DND-41 (cell line): Measurements from ENCODE around the gene MFSD6.

ENCODE experiments used
- ATAC-seq: fragments of 200-7000 bp; cut with Tn5 transposase; 3 replicates; pipeline ENCODE4 v1.9.1; 2021; ENCODE audit warnings: low read depth; ENCODE audit not compliant: insufficient read depth
- DNase-seq: peaks from one replicate; pipeline ENCODE4 v3.0.0-alpha.2; 2020
- H2AFZ ChIP-seq: 2 replicates; pipeline ENCODE4 v1.6.0; 2012; ENCODE audit warnings: low read depth, low read length
- H3K27ac ChIP-seq: 2 replicates; pipeline ENCODE4 v1.5.1; 2012; ENCODE audit warnings: low read length, inconsistent platforms
- H3K27me3 ChIP-seq: fragments of 200-600 bp; sonication (generic); 2 replicates; pipeline ENCODE4 v1.6.0; 2012; ENCODE audit warnings: low read length, mild to moderate bottlenecking, inconsistent platforms; ENCODE audit not compliant: insufficient read depth, poor library complexity
- H3K36me3 ChIP-seq: 2 replicates; pipeline ENCODE4 v1.5.1; 2012; ENCODE audit warnings: low read length, inconsistent platforms; ENCODE audit not compliant: insufficient read depth
- H3K4me1 ChIP-seq: 2 replicates; pipeline ENCODE4 v1.5.1; 2012; ENCODE audit warnings: mild to moderate bottlenecking, low read length; ENCODE audit not compliant: insufficient read depth
- H3K4me2 ChIP-seq: 2 replicates; pipeline ENCODE4 v1.6.0; 2012; ENCODE audit warnings: mild to moderate bottlenecking, moderate library complexity, low read length, inconsistent platforms; ENCODE audit not compliant: insufficient read depth
- H3K4me3 ChIP-seq, 2 experiments: fragments of 200-600 bp in 1 of 2; shearing (Covaris generic) in 1 of 2; 2 replicates each; pipeline ENCODE4 v1.5.1; 2012 to 2016; ENCODE audit warnings: inconsistent platforms in 2 of 2, low read length in 2 of 2, mild to moderate bottlenecking in 2 of 2, low read depth in 1 of 2, moderate library complexity in 1 of 2
- H3K79me2 ChIP-seq: 2 replicates; pipeline ENCODE4 v1.6.0; 2012; ENCODE audit warnings: low read length, inconsistent platforms; ENCODE audit not compliant: insufficient read depth
- H3K9ac ChIP-seq: 2 replicates; pipeline ENCODE4 v1.6.0; 2012; ENCODE audit warnings: low read depth, mild to moderate bottlenecking, inconsistent platforms, low read length, moderate library complexity
- H3K9me3 ChIP-seq: 2 replicates; pipeline ENCODE4 v1.5.1; 2012; ENCODE audit warnings: low read length, moderate library complexity, mild to moderate bottlenecking, inconsistent platforms; ENCODE audit not compliant: insufficient read depth, severe bottlenecking
- H4K20me1 ChIP-seq: 2 replicates; pipeline ENCODE4 v1.6.0; 2012; ENCODE audit warnings: low read length; ENCODE audit not compliant: insufficient read depth
- EZH2 ChIP-seq: IDR thresholded peaks from 3 replicates; pipeline ENCODE4 v1.6.1; 2012; ENCODE audit warnings: borderline replicate concordance, low read depth, mild to moderate bottlenecking, moderate library complexity, low read length, inconsistent platforms; ENCODE audit not compliant: severe bottlenecking
- TF ChIP-seq, protein P1 (sequence below): IDR thresholded peaks from 2 replicates; pipeline ENCODE4 v1.5.1; 2012; ENCODE audit warnings: borderline replicate concordance, low read length, moderate library complexity, mild to moderate bottlenecking; ENCODE audit not compliant: poor library complexity, severe bottlenecking; ENCODE audit errors: extremely low read depth

MFSD6 gene

DNA sequence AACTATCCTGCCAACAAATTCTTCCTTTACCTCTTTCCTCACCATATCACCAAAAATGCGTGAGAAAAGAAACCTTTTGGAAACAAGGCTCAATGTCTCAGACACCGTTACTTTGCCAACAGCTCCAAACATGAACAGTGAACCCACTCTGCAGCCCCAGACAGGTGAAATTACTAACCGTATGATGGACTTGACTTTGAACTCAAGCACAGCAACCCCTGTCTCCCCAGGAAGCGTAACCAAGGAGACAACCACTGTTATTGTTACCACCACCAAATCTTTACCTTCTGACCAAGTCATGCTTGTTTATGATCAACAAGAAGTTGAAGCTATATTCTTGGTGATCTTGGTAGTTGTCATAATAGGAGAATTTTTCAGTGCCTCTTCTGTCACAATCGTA is 28.4 kb downstream of the MFSD6 start:
- Histone ChIP-seq H4K20me1 (peaks cover 8% of the 10 kb centered on the region; the same call in 1 of the 2 replicates), H2AFZ (no peak overlapping the region), H3K36me3 (peaks cover 29% of the 10 kb centered on the region), H3K27me3 (no peaks in the 10 kb centered on the region), H3K4me1 (no peaks in the 10 kb centered on the region), H3K9me3 (no peaks in the 10 kb centered on the region), H3K4me3 (no peak overlapping the region), H3K9ac (no peak overlapping the region), H3K79me2 (peaks cover 21% of the 10 kb centered on the region), H3K27ac (no peak overlapping the region), H3K4me2 (no peak overlapping the region)
- ATAC-seq (no peak), DNase-seq (no peak)
- TF ChIP-seq EZH2, result no peak
- TF ChIP-seq, protein P1, sequence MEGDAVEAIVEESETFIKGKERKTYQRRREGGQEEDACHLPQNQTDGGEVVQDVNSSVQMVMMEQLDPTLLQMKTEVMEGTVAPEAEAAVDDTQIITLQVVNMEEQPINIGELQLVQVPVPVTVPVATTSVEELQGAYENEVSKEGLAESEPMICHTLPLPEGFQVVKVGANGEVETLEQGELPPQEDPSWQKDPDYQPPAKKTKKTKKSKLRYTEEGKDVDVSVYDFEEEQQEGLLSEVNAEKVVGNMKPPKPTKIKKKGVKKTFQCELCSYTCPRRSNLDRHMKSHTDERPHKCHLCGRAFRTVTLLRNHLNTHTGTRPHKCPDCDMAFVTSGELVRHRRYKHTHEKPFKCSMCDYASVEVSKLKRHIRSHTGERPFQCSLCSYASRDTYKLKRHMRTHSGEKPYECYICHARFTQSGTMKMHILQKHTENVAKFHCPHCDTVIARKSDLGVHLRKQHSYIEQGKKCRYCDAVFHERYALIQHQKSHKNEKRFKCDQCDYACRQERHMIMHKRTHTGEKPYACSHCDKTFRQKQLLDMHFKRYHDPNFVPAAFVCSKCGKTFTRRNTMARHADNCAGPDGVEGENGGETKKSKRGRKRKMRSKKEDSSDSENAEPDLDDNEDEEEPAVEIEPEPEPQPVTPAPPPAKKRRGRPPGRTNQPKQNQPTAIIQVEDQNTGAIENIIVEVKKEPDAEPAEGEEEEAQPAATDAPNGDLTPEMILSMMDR, result no peak

DNA sequence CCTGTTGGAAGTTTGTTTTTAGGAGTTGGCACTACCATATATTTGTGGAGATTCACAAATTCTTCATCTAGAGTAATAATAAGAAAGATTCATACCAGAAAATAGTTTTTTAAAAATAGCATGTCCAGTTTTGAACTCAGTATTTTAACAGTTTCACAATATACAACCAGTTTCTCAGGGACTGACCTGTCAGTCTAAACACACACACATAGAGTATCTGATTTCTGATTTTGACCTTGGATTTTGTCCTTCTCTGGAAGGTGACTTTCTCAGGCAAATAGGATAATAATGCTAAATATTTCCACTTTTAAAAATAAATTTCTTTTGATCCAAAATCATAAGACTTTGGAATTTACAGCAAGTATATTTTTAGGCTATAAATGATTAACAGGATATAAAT is 32.0 kb downstream of the MFSD6 start:
- H3K9ac ChIP-seq, result no peak overlapping the region
- peaks cover 32% of the 10 kb centered on the region for H3K36me3 ChIP-seq
- no peak overlapping the region for H3K4me2 ChIP-seq
- H3K4me1 ChIP-seq, result no peaks in the 10 kb centered on the region
- H4K20me1 ChIP-seq, result peaks cover 14% of the 10 kb centered on the region
- DNase-seq, result no peak
- no peak overlapping the region for H3K4me3 ChIP-seq
- ATAC-seq, result no peak
- H2AFZ ChIP-seq, result no peak overlapping the region
- no peaks in the 10 kb centered on the region for H3K27me3 ChIP-seq
- H3K27ac ChIP-seq, result no peak overlapping the region
- H3K79me2 ChIP-seq, result peaks cover 36% of the 10 kb centered on the region
- no peaks in the 10 kb centered on the region for H3K9me3 ChIP-seq
- no peak for TF ChIP-seq EZH2
- TF ChIP-seq, protein P1, result no peak

DNA sequence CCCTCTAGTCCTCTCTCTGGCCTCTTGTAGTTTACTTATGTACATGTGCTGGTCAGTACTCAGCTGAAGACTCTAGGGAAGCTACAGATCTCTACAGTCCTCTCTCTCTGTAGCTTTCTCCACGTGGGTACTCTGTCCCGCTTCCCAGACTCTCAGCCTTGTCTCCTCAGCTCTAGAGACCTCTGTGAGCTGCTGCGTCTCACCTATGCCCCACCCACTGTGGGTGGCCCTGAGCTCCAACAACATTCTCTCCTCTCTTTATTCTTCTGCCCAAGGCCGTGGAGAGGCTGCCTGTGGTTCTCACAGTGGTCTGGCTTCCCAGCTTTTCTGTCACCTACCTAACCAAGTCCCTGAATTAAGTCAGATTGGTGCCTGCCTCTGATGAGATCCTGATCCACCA is 33.4 kb downstream of the MFSD6 start:
- H2AFZ ChIP-seq, result no peak overlapping the region
- H3K79me2 ChIP-seq, result peaks cover 36% of the 10 kb centered on the region
- H3K27me3 ChIP-seq, result no peaks in the 10 kb centered on the region
- peaks cover 14% of the 10 kb centered on the region for H4K20me1 ChIP-seq
- DNase-seq (no peak), ATAC-seq (no peak)
- no peaks in the 10 kb centered on the region for H3K9me3 ChIP-seq
- no peak overlapping the region for H3K4me2 ChIP-seq
- peaks cover 22% of the 10 kb centered on the region for H3K36me3 ChIP-seq
- H3K4me3 ChIP-seq, result no peak overlapping the region
- TF ChIP-seq, protein P1, result no peak
- no peak for TF ChIP-seq EZH2
- no peak overlapping the region for H3K27ac ChIP-seq
- H3K4me1 ChIP-seq, result no peaks in the 10 kb centered on the region
- no peak overlapping the region for H3K9ac ChIP-seq

DNA sequence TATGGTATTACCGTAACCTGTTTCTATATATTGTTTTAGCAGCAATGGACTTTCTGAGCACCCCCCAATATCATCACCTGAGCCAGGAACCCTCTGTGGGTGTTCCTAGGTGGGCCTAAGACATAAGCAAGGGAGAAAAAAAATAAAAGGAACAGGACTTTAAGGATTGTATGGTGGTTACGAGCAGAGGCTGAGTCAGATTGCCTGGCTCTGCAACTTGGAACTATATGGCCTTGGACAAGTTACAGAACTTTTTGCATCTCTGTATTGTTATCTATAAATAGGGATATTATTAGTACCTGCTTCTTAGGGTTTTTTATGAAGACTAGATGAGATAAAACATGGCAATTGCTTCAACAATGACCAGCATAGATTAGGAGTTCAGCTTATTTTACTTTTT is 34.9 kb downstream of the MFSD6 start:
- no peak overlapping the region for H3K9ac ChIP-seq
- peaks cover 8% of the 10 kb centered on the region; the same call in 1 of the 2 replicates for H3K36me3 ChIP-seq
- no peak overlapping the region for H2AFZ ChIP-seq
- H3K27ac ChIP-seq, result no peak overlapping the region
- peaks cover 14% of the 10 kb centered on the region for H4K20me1 ChIP-seq
- H3K27me3 ChIP-seq, result no peaks in the 10 kb centered on the region
- peaks cover 40% of the 10 kb centered on the region for H3K79me2 ChIP-seq
- TF ChIP-seq EZH2, result no peak
- TF ChIP-seq, protein P1, result no peak
- no peak overlapping the region for H3K4me2 ChIP-seq
- ATAC-seq (no peak), DNase-seq (no peak)
- H3K4me3 ChIP-seq, result no peak overlapping the region
- no peaks in the 10 kb centered on the region for H3K9me3 ChIP-seq
- H3K4me1 ChIP-seq, result no peaks in the 10 kb centered on the region
